ENCODE measurements around the gene TCEA2.

Gene TCEA2

GRCh38 chr20:64055396-64055892 lies 7.6 kb upstream of the TCEA2 start:
- H3K4me3 ChIP-seq (ENCODE audit: low read length): no peak overlapping the region
- no peak for TF ChIP-seq CTCF (IDR thresholded peaks at IDR 0.05; ENCODE audit: insufficient read depth, low read depth, low read length, missing control alignments)

DNA sequence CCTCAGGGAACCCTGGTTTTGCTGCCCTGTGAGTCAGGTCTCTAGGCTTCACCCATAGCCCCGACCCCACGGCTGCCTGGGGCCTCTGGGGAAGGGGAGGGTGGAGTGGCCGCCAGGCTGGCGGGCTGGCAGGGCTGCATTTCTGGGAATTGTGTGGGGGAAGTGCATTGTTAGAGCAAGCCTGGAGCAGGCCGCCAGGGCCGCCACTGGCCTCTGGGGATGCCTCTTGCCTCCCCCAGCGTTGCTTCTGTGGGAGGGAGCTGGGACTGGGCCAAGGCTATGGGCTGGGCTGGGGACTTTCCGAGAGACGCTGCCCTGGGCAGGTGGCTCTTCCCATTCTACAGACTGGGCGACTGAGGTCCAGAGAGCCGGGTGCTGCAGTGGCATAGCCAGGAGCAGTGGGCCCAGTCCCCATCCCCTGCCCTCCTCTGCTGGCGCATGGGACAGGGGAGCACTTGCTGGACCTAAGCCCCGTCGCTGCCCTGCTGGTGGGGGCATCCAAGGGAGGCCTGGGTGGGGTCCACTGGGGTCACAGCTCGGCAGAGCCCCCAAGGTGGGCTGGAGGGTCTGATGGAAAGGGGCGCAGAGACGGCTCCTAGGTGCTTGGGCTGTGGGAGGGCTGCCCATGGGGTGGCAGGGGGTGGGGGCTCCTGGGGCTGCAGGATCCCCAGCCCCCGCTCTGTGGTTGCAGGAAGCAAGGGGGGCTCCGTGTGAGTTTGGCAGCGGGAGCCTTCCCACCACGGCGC lies 6.9 kb upstream of the TCEA2 start:
- no peak overlapping the region for H3K4me3 ChIP-seq (ENCODE audit: low read length)
- TF ChIP-seq CTCF (IDR thresholded peaks at IDR 0.05; ENCODE audit: insufficient read depth, low read depth, low read length, missing control alignments): no peak
- DNase-seq (ENCODE audit: low read depth): no peak

More at GRCh38 chr20:64055396-64055892, 7.6 kb upstream of the TCEA2 start:
- DNase-seq (ENCODE audit: low read depth): no peak

- no peak for TF ChIP-seq CTCF (IDR thresholded peaks at IDR 0.05; ENCODE audit: insufficient read depth, low read depth, low read length, missing control alignments)
- H3K4me3 ChIP-seq (ENCODE audit: low read length): no peak overlapping the region
- DNase-seq (ENCODE audit: low read depth): no peak
Observed at GRCh38 chr20:64056639-64056888, 6.4 kb upstream of the TCEA2 start.

DNA sequence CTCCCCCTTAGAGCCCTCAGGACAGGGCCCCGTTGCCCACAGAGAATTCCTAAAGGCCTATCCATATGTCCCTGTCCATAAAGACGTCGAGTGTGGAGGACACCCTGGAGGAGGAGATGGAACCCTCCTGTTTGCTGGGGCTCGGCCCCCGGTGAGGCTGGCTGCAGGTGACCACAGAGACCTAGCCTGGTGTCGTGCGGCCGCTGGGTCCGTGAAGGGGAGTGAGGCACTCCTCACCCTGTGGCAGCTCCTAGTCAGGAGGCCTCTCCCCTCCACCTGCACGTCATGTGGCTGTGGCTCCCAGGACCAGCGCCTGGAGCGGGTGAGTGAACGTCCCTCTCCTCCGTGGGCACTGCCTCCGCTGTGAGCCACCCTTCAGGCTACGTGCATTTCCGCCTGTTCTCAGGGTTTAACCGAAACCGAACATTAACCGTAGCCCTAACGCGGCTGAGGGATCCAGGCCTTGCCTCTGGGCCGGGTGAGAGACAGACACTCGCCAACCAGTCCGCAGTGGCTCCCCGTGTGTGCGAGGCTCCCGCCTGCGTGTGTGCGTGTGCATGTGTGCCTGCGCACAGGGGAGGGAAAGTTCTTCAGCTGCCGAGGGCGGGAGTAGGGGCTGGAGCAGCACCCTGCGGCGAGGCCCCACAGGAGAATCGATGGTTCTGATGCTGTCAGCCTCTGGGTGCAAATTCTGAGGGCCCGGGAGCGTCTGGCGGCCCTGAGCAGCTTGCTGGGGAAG lies 5.9 kb upstream of the TCEA2 start:
- no peak for TF ChIP-seq CTCF (IDR thresholded peaks at IDR 0.05; ENCODE audit: insufficient read depth, low read depth, low read length, missing control alignments)
- no peak for DNase-seq (ENCODE audit: low read depth)
- no peak overlapping the region for H3K4me3 ChIP-seq (ENCODE audit: low read length)

DNA sequence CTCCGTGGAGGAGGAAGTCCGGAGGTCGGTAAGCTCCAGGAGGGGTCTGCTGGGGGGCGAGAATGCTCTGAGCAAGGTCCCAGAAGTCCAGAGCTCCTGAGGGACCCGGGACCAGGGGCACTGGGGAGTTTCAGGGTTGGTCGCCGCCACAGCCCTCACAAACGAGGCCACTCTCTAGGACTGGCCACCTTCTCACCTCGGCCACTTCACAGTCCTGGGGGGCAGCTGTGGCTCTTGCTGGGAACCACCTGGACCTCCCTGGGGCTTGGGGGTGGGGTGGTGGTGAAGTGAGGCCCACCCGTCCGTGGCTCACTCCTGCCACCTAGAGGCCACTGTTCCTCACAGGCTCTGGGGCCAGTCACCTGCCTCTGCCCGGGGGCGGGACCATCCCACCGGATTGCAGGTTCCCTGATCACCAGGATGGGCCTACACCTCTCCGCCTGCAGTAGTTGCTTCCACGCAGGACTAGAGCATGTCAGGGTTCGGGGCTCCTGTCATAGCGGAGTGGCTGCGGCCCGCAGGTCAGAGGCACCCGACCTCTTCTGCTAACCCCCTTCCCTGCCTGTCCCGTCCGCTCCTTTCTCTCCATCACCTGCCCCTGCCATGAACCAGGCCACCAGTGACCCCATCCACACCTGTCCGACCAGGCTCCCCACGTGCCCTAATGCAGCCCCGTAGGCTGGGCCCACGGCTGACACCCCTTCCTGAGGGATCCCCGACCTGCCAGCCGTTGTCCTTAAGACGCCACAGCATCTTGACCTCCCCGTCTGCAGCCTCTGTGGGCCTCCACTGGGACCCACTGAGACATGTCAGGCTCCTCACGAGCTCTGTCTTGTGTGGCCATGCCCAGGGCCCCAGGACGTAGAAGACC lies 5.1 kb upstream of the TCEA2 start:
- peak; percentile 71 for DNase-seq (ENCODE audit: low read depth)
- peak; percentile 80 for TF ChIP-seq CTCF (IDR thresholded peaks at IDR 0.05; ENCODE audit: insufficient read depth, low read depth, low read length, missing control alignments)
- H3K4me3 ChIP-seq (ENCODE audit: low read length): no peak overlapping the region

DNA sequence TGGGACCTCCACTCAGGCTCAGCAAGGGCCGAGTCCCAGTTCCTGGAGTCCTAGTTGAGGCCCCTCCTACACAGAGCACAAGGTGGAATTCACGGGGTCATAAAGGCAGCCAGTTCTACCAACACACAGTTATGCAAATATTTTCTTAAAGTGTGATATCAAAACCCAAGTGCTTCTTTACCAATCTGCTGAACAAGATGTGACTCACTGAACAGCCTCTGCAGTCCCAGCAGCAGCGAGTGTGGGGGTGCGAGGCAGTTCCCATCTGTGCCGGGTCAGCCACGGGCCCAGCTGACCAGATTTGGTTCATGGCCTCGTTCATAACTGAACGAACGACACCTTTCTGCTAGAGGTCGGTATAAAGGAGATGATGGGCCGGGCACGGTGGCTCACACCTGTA lies 4.5 kb upstream of the TCEA2 start:
- H3K4me3 ChIP-seq (ENCODE audit: low read length): no peak overlapping the region
- no peak for TF ChIP-seq CTCF (IDR thresholded peaks at IDR 0.05; ENCODE audit: insufficient read depth, low read depth, low read length, missing control alignments)
- DNase-seq (ENCODE audit: low read depth): no peak
